Measurements from ENCODE around the gene CDC42BPA. TPM values are rescaled to one million over a fixed set of nuclear protein-coding genes. Genes with fewer than 3 reads are reported as not detected.

The CDC42BPA gene
- total RNA-seq, 1 experiment from 2014 or later = 11.8 TPM

DNA sequence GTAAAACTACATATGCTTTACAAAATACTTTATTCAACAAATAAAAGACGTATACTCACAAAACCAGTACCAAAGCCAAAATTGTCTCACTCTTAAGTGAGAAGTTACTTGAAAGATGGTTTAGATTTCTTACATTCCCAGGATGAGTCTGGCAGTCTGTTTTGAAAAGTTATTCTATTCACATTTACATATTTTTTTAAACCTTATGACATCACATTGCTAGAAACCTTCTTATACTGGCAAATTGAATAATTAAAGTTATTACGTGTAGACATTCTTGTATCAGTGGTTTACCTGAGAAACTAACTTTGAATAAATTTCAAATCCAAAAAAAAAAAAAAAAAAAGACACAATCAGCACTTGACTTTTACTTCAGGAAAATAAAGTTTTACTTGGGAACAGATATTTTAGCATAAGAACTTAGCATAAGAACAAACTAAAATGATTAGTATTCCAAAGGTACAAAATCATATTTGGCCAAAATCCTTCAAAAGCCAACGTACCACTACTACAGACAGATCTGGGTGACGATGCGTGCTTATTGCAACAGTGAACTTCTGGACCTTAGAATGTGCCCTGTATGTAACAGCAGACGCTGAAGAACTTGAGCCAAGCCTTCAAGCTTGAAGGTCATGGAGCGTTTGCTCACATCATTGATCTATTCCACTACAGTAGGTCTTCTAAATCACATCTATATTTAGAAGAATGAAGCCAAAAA lies 2.5 kb downstream of the CDC42BPA start:
- peak; percentile 23 for DNase-seq (ENCODE audit: low read depth)
- in situ Hi-C loops (cut with HindIII; ENCODE audit: low pct_unique_long_range_greater_than_20kb, low sequenced_read_pairs) = no loop called here

- in situ Hi-C loops (cut with HindIII; ENCODE audit: low pct_unique_long_range_greater_than_20kb, low sequenced_read_pairs) = no loop called here
- no peak for DNase-seq (ENCODE audit: low read depth)
These were observed 4.1 kb downstream of the CDC42BPA start for GRCh38 chr1:227314014-227314848.

DNA sequence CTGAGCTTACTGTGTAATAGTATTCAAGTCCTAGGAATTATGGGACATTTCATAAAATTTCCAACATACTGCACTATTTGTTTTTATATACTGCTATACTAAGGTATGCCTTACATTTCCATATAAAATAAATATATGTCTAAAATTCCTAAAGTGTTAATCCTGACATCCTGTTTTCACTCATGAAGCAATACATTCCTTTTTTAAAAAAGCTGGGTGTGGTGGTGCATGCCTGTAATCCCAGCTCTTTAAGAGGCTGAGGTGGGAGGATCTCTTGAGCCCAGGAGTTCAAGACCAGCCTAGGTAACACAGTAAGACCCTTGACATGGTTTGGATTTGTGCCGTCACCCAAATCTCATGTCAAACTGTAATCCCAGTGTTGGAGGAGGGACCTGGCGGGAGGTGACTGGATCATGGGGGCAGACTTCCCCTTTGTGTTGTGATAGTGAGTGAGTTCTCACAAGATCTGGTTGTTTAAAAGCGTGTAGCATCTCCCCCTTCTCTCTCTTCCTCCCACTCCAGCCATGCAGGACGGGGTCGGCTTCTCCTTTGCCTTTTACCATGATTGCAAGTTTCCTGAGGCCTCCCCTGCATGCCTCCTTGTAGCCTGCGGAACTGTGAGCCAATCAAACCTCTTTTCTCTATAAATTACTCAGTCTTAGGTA lies 5.8 kb downstream of the CDC42BPA start:
- in situ Hi-C loops (cut with HindIII; ENCODE audit: low pct_unique_long_range_greater_than_20kb, low sequenced_read_pairs) = no loop called here
- no peak for DNase-seq (ENCODE audit: low read depth)

- in situ Hi-C loops (cut with HindIII; ENCODE audit: low pct_unique_long_range_greater_than_20kb, low sequenced_read_pairs) = no loop called here
- DNase-seq (ENCODE audit: low read depth) = no peak
These were observed 6.8 kb downstream of the CDC42BPA start for GRCh38 chr1:227311389-227312001.

GRCh38 chr1:227308367-227309336 lies 9.6 kb downstream of the CDC42BPA start:
- in situ Hi-C loops (cut with HindIII; ENCODE audit: low pct_unique_long_range_greater_than_20kb, low sequenced_read_pairs) = no loop called here
- no peak for DNase-seq (ENCODE audit: low read depth)

DNA sequence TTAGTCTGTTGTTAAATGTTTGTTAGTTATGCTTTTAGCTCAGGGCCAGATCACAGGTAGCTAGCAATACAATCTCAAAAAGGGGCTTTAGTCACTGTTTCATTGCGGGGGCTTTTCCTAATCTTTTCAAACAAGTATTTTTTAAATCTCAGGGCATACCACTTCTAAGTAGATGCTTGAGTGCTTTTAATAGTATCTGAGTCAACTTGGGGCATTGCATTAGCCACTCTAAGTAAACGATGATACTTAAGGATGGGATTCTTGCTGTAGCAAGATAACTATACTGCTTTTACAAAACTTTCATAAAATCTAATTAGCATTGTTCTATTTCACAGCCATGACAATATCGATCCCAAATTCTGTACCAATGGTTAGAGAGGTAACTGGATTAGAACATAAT lies 11.6 kb downstream of the CDC42BPA start:
- no peak for DNase-seq (ENCODE audit: low read depth)
- in situ Hi-C loops (cut with HindIII; ENCODE audit: low pct_unique_long_range_greater_than_20kb, low sequenced_read_pairs) = no loop called here

GRCh38 chr1:227305894-227306626 lies 12.2 kb downstream of the CDC42BPA start:
- in situ Hi-C loops (cut with HindIII; ENCODE audit: low pct_unique_long_range_greater_than_20kb, low sequenced_read_pairs) = no loop called here
- DNase-seq (ENCODE audit: low read depth) = no peak

GRCh38 chr1:227304665-227305064 lies 13.6 kb downstream of the CDC42BPA start:
- in situ Hi-C loops (cut with HindIII; ENCODE audit: low pct_unique_long_range_greater_than_20kb, low sequenced_read_pairs) = no loop called here
- no peak for DNase-seq (ENCODE audit: low read depth)

- in situ Hi-C loops (cut with HindIII; ENCODE audit: low pct_unique_long_range_greater_than_20kb, low sequenced_read_pairs) = no loop called here
- DNase-seq (ENCODE audit: low read depth) = no peak
These were observed 14.6 kb downstream of the CDC42BPA start for GRCh38 chr1:227303662-227304061.

- no peak for DNase-seq (ENCODE audit: low read depth)
- in situ Hi-C loops (cut with HindIII; ENCODE audit: low pct_unique_long_range_greater_than_20kb, low sequenced_read_pairs) = no loop called here
These were observed 17.6 kb downstream of the CDC42BPA start for GRCh38 chr1:227300682-227301081.

- in situ Hi-C loops (cut with HindIII; ENCODE audit: low pct_unique_long_range_greater_than_20kb, low sequenced_read_pairs) = no loop called here
- DNase-seq (ENCODE audit: low read depth) = no peak
These were observed 18.6 kb downstream of the CDC42BPA start for GRCh38 chr1:227299688-227300087.

DNA sequence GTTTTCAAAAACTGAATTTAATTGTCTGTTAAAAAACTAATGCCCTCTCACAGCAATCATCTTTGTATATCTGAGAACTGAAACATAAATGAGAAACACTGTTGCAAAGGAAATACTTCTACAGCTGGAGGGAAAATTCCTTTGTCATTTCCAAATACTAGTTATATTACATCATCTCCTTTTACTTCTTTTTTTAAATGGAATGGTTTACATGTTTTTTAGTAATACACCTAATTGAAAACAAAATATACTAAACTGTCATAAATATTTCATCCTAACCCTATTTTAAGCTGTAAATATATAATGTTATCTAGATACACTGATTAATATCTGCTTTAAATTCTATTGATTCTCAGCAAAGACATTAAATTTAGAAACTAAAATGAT lies 19.1 kb downstream of the CDC42BPA start:
- in situ Hi-C loops (cut with HindIII; ENCODE audit: low pct_unique_long_range_greater_than_20kb, low sequenced_read_pairs) = no loop called here
- no peak for DNase-seq (ENCODE audit: low read depth)

DNA sequence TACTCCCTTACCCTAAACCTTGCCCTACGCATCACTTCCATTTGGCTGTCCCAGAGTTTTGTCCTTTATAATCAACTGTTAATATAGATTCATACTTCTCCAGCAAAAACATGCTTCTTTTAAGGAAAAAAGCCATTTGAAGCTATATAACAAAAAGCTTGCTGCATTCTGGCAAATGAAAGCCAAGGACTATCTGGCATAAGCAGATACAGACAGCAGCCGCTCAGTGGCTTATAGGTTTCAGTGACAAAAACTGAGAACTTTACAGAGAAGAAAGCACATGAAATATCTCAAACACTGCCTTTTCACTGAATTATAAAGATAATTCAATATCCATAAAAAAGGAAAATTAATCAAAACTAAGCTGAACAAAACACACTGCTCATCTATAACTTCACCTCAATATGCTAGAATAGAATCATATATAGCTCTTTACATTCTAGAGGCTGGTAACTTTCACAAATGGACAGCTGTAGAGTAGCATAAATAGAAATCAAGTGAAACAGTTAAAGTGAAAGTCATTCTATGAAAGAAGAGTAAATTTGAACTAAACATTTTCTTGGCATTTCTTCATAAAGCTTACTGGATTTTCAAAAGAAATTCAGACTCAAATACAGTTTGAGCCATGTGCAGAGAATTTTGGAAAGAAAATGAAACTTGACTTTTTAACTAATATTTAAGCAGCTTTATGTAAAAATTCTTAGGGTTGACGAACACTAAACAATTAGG lies 19.6 kb downstream of the CDC42BPA start:
- DNase-seq (ENCODE audit: low read depth) = no peak

GRCh38 chr1:227297073-227297793 lies 21.1 kb downstream of the CDC42BPA start:
- no peak for DNase-seq (ENCODE audit: low read depth)
- in situ Hi-C loops (cut with HindIII; ENCODE audit: low pct_unique_long_range_greater_than_20kb, low sequenced_read_pairs) = no loop called here

More for the DNA sequence above, 19.6 kb downstream of the CDC42BPA start:
- in situ Hi-C loops (cut with HindIII; ENCODE audit: low pct_unique_long_range_greater_than_20kb, low sequenced_read_pairs) = no loop called here

GRCh38 chr1:227295609-227296008 lies 22.7 kb downstream of the CDC42BPA start:
- in situ Hi-C loops (cut with HindIII; ENCODE audit: low pct_unique_long_range_greater_than_20kb, low sequenced_read_pairs) = no loop called here
- DNase-seq (ENCODE audit: low read depth) = no peak

DNA sequence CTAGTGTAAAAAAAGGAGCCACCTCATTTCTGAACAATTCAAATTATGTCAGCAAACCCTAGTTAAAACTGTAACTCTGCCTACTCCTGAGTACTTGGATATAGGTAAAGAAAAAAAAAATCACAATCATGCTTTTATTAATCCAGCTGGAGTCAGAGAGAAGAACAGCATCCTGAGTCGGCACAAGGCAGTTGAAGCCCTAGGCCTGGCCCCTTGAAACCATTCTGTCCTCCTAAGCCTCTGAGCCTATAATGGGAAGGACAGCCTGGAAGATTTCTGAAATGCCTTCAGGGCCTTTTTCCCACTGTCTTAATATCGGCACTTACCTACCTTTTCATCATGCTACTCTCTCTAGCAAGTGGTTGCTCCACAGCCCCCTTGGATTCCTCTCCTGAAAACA lies 32.5 kb downstream of the CDC42BPA start:
- in situ Hi-C loops (cut with HindIII; ENCODE audit: low pct_unique_long_range_greater_than_20kb, low sequenced_read_pairs) = no loop called here
- DNase-seq (ENCODE audit: low read depth) = no peak
